KOPT-K1 (cell line): ENCODE data around the gene UBAP2L.
"Not testable (repeated sequence)": the region's sequence is repeated elsewhere in the genome, so short reads cannot be mapped to it uniquely, and the experiment has no call there.

Source experiments
- H3K27ac ChIP-seq: fragments of 200-600 bp; sonication (generic); 2 replicates; pipeline ENCODE4 v1.5.1; 2016; ENCODE audit warnings: antibody characterized with exemption, mild to moderate bottlenecking, low read depth, low read length; ENCODE audit not compliant: poor library complexity, severe bottlenecking
- H3K36me3 ChIP-seq: fragments of 200-600 bp; sonication (generic); 2 replicates; pipeline ENCODE4 v1.5.1; 2017; ENCODE audit warnings: antibody characterized with exemption, mild to moderate bottlenecking, low read length, moderate library complexity; ENCODE audit not compliant: insufficient read depth
- H3K9me3 ChIP-seq: fragments of 200-600 bp; sonication (generic); 2 replicates; pipeline ENCODE4 v1.5.1; 2017; ENCODE audit warnings: antibody characterized with exemption, low read length, mild to moderate bottlenecking; ENCODE audit not compliant: insufficient read depth, poor library complexity, severe bottlenecking

The UBAP2L gene

DNA sequence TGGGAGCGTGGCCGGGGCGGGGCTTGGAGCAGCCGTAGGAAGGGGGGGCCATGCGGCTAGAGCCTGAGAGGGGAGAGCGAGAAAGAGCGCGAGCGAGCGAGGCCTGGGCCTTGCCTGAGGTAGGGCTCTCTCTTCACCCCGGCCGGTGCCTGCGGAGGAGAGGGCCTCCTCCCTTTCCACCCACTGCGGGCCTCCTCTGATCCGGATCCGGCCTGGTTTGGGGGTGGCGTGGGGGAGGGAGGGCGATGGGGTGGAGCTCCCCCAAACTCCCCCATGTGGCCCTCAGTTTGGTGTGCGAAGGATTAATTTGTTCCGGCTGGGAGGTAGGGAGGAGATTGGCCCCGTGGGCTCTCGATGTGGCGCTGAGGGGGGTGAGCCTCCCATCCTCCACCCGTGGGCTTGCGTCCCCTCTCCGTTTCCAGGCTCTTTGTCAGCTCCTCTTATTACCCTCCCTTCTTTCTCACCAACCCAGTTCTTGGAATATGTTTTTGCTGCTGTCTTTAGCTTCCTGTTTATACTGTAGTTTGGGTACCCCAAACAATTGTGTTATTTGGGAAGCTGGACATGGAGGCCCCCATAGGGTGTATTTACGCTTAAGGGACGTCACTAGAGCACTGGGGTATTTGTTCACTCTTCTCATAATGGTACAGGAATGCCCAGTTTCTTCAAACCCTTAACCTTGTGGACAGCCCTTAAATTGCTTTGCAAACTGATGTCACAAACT is 685 bp downstream of the UBAP2L start:
- Histone ChIP-seq H3K36me3 (peaks cover 55% of the 10 kb centered on the region), H3K27ac (peak overlapping the region; percentile 94), H3K9me3 (no peaks in the 10 kb centered on the region)

DNA sequence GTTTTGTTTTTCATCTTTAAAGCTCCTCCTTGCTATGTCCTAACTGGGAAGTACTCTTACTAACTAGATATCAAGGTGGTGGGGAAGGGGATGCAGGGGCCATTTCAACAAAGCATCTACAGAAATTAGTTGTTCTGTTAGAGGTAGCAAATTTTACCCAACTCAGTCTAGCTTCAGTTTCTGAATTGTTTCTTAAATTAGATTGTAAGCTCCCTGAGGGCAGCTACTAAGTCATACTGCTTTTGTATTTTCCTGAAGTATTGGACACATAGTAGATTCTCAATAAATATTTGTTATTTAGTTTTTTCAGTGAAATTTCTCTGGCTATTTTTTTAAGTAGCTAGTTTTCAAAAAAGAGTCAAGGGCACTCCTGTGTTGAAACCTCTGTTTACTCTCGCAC is 1.8 kb downstream of the UBAP2L start:
- H3K27ac ChIP-seq, result peak overlapping the region; percentile 94

DNA sequence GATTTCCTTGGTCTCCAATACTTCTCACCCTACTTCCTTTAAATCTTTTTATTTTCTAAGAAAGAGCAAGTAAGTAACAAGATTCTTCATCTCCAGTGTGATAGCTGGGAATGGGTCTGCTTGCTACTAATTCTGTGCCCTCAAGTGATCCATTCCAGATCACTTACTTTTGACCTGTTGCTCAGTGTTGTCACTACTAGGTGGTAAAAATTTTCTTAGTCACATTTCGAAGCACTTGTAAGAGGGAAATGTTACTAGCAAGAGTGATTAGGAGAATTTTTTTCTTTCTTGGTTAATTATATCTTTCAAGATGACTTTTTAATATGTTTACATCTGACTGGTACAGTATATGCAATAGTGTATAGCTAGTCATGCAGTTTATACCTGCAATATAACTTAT is 2.2 kb downstream of the UBAP2L start:
- peaks cover 59% of the 10 kb centered on the region for H3K36me3 ChIP-seq
- no peak overlapping the region for H3K27ac ChIP-seq
- H3K9me3 ChIP-seq, result no peaks in the 10 kb centered on the region

More for the DNA sequence above, 1.8 kb downstream of the UBAP2L start:
- H3K9me3 ChIP-seq, result no peaks in the 10 kb centered on the region
- peaks cover 59% of the 10 kb centered on the region for H3K36me3 ChIP-seq

DNA sequence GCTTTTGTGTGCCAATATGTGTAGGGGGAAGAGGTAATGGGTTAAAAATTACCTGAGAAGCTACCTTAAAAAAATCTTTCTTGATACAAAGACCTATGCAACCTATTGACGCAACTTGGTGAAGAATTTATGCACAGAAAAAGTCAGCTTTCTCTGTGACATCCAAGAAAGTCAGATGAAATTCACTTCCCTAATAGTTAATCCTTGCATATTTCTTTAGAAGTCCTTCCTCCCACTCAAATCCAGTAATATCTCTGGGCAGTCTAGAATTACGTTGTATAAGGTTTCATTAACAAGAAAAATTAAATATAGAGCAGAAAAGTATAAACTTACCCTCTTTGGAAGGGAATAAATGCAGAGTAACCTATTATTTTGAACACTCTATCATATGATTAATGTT is 2.9 kb downstream of the UBAP2L start:
- Histone ChIP-seq H3K9me3 (no peaks in the 10 kb centered on the region), H3K36me3 (peaks cover 59% of the 10 kb centered on the region), H3K27ac (no peak overlapping the region)

DNA sequence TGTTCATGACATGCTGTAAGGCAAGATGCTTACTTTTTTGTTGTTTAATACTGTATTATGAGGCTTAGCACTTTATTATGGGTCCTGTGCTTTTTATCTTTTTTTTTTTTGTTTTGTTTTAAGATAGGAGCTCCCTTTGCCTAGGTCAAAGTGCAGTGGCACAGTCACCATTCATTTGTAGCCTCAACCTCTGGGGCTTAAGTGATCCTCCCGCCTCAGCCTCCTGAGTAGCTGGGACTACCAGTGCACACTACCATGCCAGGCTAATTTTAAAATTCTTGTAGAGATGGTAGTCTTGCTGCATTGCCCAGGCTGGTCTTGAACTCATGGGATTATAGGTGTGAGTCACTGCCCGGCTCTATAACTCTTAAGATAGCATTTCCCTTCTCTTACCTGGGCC is 4.6 kb downstream of the UBAP2L start:
- no peaks in the 10 kb centered on the region for H3K9me3 ChIP-seq
- peaks cover 72% of the 10 kb centered on the region for H3K36me3 ChIP-seq

DNA sequence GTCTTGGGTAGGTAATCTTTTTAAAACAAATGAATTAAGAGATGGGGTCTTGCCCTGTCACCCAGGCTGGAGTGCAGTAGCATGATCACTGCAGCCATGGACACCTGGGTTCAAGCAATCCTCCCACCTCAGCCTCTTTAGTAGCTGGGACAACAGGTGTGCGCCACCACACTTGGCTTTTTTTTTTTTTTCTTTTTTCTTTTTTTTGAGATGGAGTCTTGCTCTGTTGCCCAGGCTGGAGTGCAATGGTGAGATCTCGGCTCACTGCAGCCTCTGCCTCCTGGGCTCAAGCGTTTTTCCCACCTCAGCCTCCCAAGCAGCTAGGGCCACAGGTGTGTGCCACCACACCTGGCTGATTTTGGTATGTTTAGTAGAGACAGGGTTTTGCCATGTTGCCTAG is 10.4 kb downstream of the UBAP2L start:
- H3K27ac ChIP-seq, H3K9me3 ChIP-seq: not testable (repeated sequence)
- H3K36me3 ChIP-seq, result peaks cover 99% of the 10 kb centered on the region

More for the DNA sequence above, 4.6 kb downstream of the UBAP2L start:
- no peak overlapping the region for H3K27ac ChIP-seq

DNA sequence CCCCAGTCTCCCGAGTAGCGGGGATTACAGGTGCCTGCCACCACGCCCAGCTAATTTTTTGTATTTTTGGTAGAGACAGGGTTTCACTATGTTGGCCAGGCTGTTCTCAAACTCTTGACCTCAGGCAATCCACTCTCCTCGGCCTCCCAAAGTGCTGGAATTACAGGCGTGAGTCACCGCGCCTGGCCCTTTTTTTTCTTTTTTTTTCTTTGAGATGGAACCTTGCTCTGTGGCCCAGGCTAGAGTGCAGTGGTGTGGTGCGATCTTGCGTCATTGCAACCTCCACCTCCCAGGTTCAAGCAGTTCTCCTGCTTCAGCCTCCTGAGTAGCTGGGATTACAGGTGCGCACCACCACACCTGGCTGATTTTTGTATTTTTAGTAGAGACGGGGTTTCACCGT is 12.4 kb downstream of the UBAP2L start:
- peaks cover 99% of the 10 kb centered on the region for H3K36me3 ChIP-seq
- H3K27ac ChIP-seq, result not testable (repeated sequence)

GRCh38 chr1:154236855-154237254 is 16.1 kb downstream of the UBAP2L start:
- Histone ChIP-seq H3K27ac (no peak overlapping the region), H3K36me3 (peaks cover 99% of the 10 kb centered on the region), H3K9me3 (no peaks in the 10 kb centered on the region)

More for the DNA sequence above, 12.4 kb downstream of the UBAP2L start:
- not testable (repeated sequence) for H3K9me3 ChIP-seq

GRCh38 chr1:154237435-154237834 is 16.7 kb downstream of the UBAP2L start:
- Histone ChIP-seq H3K9me3 (no peaks in the 10 kb centered on the region), H3K36me3 (peaks cover 99% of the 10 kb centered on the region), H3K27ac (no peak overlapping the region)

- H3K27ac ChIP-seq, result no peak overlapping the region
- H3K9me3 ChIP-seq, result no peaks in the 10 kb centered on the region
- peaks cover 99% of the 10 kb centered on the region for H3K36me3 ChIP-seq
These were observed 17.2 kb downstream of the UBAP2L start for GRCh38 chr1:154237880-154238506.

GRCh38 chr1:154239491-154239890 is 18.7 kb downstream of the UBAP2L start:
- H3K27ac ChIP-seq, result no peak overlapping the region
- H3K36me3 ChIP-seq, result peaks cover 100% of the 10 kb centered on the region
- no peaks in the 10 kb centered on the region for H3K9me3 ChIP-seq

DNA sequence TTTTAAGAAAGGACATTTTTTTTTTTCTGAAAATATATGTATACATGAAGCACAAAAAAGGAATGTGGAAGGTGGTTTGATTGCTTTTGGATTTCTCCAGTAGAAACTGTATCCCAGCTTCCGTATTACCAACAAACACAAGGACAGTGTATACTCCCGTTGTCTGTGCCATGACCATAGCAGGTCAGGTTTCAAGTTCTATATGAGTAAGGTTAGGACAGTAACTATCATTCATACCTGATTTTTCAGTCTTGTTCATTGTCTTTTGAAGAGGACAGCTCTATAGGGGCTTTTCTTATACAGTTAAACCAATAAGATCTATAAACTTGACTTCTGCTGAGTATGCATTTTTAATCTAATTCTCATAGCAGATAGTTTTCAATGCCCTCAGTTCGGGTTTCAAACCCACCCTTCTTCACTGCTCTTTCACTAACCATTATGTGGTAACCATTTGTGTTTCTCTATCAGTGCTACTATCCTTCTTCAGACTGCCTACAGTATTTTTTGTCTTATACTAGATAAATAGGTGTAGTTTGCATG is 19.6 kb downstream of the UBAP2L start:
- Histone ChIP-seq H3K36me3 (peaks cover 100% of the 10 kb centered on the region), H3K9me3 (no peaks in the 10 kb centered on the region), H3K27ac (no peak overlapping the region)

DNA sequence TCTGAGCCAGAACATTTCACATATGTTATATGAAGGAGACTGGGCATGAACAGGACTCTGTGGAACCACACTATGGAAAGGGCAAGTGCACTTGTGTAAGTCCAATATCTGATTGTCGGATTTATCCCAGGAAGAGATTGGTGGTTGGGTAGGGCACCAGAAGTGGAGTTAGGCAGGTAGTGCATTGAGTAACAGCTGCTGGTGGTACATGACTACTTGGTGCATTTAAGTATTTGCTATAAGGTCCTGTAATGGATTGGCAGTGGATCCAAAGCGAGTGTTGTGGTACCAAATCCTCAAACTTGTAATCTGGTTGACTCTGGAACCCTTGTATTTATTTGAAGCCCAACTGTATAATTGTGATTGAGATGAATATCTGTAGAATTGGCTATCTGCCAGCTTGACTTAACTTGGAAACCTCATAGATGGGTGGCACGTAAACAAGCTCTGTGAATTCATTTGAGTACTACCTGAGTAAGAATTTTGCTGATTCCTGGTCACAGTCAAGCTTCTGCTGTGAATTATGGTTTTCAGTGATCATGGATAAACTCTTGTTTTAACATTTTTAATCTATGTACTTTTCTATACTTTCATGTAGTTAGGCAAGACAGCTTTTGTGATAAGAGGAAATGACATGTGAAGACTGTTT is 21.1 kb downstream of the UBAP2L start:
- H3K9me3 ChIP-seq, result no peaks in the 10 kb centered on the region
- peaks cover 100% of the 10 kb centered on the region for H3K36me3 ChIP-seq
- H3K27ac ChIP-seq, result no peak overlapping the region

- H3K27ac ChIP-seq, result no peak overlapping the region
- H3K9me3 ChIP-seq, result no peaks in the 10 kb centered on the region
- H3K36me3 ChIP-seq, result peaks cover 100% of the 10 kb centered on the region
These were observed 32.9 kb downstream of the UBAP2L start for GRCh38 chr1:154253671-154254070.

DNA sequence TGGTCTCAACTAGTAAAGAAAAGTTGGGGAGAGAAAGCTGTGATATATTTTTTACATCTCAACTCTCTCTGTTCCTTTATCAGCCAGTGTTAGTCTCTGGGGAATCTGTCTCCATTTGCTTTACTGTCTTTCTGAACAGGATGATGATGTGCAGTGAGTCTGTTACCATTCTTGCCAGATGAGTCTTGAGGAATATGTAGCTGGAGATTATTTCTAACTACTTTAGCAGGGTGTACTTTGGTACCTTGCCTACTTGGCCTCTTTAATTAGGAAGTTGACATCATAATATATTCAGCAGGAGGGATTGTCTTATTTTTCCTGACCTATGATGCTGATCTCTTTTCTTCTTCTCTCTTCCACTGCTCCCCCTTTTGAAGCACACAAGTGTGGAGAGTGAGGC is 35.9 kb downstream of the UBAP2L start:
- Histone ChIP-seq H3K36me3 (peaks cover 100% of the 10 kb centered on the region), H3K9me3 (no peaks in the 10 kb centered on the region), H3K27ac (no peak overlapping the region)
